Measurements from ENCODE around the gene ICAM5. TPM values are rescaled to one million over a fixed set of nuclear protein-coding genes. Genes with fewer than 3 reads are reported as not detected.

Gene ICAM5
- total RNA-seq, 1 experiment from 2014 or later, result 0.53 TPM

DNA sequence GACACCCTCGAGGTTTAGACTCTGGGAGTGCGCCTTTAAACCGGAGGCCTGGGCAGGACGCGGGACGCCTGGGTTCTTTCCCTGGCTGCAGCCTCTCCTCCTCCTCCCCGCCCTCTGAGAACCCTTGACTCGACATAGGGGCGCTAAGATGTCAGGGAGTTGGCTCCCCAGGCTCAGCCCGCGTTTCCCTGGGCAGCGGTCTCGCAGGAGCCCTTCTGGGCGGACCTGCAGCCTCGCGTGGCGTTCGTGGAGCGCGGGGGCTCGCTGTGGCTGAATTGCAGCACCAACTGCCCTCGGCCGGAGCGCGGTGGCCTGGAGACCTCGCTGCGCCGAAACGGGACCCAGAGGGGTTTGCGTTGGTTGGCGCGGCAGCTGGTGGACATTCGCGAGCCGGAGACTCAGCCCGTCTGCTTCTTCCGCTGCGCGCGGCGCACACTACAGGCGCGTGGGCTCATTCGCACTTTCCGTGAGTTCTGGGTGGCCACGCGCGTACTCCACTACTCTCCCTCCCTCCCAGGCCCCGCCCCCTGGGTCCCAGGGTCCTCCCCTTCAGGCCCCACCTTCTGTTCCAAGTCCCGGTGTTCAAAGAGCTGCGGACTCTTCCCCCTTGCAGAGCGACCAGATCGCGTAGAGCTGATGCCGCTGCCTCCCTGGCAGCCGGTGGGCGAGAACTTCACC lies 1.3 kb downstream of the ICAM5 start:
- peak; percentile 33 for DNase-seq (ENCODE audit: low spot score)

DNA sequence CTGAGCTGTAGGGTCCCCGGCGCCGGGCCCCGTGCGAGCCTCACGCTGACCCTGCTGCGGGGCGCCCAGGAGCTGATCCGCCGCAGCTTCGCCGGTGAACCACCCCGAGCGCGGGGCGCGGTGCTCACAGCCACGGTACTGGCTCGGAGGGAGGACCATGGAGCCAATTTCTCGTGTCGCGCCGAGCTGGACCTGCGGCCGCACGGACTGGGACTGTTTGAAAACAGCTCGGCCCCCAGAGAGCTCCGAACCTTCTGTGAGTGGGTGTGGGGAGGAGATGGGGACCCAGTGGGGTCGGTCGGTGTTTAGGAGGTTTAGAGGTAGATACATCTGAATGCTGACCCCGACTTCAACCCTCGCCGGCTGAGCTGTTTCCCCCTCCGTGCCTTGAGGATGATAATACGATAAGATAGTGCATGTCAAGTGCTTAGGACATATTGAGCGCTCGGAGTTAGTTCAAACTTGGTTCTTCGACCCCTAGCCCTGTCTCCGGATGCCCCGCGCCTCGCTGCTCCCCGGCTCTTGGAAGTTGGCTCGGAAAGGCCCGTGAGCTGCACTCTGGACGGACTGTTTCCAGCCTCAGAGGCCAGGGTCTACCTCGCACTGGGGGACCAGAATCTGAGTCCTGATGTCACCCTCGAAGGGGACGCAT lies 1.9 kb downstream of the ICAM5 start:
- no peak for DNase-seq (ENCODE audit: low spot score)

DNA sequence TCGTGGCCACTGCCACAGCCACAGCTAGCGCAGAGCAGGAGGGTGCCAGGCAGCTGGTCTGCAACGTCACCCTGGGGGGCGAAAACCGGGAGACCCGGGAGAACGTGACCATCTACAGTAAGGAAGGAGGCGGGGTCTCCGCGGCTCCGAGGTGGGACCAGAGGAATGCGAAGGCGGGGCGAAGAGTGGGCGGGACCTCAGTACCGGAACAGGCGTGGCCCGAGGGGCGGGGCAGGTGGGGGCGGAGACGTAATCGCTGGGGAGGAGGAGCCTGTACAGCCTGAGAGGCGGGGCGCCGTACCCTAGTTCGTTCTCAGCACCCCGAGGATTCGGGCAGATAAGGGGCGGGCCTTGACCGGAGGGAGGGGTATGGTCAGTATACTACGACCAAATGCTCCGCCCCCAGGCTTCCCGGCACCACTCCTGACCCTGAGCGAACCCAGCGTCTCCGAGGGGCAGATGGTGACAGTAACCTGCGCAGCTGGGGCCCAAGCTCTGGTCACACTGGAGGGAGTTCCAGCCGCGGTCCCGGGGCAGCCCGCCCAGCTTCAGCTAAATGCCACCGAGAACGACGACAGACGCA lies 2.5 kb downstream of the ICAM5 start:
- peak; percentile 33 for DNase-seq (ENCODE audit: low spot score)

DNA sequence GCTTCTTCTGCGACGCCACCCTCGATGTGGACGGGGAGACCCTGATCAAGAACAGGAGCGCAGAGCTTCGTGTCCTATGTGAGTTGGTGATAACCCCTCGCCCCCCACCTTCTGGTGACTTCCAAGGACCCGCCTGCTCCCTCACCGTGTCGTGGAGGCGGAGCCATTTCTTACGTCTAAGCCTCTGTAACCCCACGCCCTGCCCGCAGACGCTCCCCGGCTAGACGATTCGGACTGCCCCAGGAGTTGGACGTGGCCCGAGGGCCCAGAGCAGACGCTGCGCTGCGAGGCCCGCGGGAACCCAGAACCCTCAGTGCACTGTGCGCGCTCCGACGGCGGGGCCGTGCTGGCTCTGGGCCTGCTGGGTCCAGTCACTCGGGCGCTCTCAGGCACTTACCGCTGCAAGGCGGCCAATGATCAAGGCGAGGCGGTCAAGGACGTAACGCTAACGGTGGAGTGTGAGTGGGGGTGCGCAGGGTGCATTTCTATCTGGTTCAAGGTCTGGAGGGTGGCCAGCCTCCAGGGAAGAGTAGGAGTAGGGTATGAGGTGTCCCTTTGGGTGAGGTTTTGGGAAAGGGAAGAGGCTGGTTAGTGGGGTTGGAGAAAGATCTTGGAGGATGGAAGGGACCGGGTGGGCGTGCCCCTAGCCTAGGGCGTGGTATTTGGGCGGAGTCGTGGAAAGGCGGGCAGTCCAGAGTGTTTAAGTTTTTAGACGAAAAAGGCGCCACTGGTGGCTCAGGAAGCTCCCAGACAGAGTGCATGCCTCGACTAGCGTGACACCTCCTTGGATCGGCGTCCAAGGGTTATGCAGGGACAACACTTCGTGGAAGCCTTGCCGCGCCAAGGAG lies 3.3 kb downstream of the ICAM5 start:
- DNase-seq (ENCODE audit: low spot score), result no peak

DNA sequence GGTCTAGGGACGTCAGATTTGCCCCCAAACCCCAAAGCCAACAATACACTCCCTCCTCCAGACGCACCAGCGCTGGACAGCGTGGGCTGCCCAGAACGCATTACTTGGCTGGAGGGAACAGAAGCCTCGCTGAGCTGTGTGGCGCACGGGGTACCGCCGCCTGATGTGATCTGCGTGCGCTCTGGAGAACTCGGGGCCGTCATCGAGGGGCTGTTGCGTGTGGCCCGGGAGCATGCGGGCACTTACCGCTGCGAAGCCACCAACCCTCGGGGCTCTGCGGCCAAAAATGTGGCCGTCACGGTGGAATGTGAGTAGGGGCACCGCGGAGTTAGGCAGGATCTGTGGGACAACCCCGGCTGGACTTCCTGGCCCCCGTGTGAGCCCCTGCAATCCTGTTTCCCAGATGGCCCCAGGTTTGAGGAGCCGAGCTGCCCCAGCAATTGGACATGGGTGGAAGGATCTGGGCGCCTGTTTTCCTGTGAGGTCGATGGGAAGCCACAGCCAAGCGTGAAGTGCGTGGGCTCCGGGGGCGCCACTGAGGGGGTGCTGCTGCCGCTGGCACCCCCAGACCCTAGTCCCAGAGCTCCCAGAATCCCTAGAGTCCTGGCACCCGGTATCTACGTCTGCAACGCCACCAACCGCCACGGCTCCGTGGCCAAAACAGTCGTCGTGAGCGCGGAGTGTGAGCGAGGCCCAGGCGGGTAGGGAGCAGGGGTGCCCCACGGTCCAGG lies 4.0 kb downstream of the ICAM5 start:
- no peak for DNase-seq (ENCODE audit: low spot score)

DNA sequence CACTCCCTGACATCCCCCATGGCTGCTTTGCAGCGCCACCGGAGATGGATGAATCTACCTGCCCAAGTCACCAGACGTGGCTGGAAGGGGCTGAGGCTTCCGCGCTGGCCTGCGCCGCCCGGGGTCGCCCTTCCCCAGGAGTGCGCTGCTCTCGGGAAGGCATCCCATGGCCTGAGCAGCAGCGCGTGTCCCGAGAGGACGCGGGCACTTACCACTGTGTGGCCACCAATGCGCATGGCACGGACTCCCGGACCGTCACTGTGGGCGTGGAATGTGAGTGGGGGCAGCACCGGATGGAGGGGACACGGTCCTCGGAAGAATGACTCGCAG lies 4.6 kb downstream of the ICAM5 start:
- DNase-seq (ENCODE audit: low spot score), result no peak

DNA sequence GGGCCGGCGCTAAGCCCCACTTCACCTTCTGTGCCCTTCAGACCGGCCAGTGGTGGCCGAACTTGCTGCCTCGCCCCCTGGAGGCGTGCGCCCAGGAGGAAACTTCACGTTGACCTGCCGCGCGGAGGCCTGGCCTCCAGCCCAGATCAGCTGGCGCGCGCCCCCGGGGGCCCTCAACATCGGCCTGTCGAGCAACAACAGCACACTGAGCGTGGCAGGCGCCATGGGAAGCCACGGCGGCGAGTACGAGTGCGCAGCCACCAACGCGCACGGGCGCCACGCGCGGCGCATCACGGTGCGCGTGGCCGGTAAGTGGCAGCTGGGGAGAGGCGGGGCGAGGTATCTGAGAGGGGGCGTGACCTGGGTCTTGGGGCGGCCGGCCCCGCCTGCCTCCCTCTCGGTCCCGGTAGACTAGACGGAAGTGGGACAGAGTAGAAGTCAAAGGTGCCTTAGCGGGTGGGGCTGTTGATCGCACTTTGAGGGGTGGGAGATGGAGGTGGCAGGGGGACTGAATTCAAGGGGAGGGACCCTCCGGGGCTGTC lies 5.6 kb downstream of the ICAM5 start:
- no peak for DNase-seq (ENCODE audit: low spot score)

DNA sequence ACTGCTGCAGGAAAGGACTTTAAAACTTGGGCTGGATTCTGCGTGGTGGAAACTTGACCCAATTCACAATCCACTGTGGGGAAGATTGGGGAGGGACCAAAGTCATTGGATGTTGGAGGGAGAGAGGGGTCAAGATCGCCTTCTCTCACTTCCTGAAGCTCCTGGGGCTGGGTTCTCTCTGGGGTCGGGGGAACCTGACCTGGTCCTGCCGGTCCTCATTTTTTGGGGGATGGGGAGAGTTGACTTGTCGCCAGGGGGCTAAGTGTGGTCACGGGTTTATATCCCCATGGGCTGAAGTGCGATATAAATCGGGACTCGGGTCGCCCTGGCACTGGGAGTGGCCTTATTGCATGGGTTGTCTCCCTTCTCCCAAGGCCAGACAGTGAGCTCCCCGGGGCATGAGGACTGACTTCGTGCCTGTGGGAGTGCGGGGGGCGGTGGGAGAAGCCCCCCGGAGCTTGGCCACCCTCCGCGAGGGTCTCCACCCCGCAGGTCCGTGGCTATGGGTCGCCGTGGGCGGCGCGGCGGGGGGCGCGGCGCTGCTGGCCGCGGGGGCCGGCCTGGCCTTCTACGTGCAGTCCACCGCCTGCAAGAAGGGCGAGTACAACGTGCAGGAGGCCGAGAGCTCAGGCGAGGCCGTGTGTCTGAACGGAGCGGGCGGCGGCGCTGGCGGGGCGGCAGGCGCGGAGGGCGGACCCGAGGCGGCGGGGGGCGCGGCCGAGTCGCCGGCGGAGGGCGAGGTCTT lies 6.3 kb downstream of the ICAM5 start:
- no peak for DNase-seq (ENCODE audit: low spot score)

DNA sequence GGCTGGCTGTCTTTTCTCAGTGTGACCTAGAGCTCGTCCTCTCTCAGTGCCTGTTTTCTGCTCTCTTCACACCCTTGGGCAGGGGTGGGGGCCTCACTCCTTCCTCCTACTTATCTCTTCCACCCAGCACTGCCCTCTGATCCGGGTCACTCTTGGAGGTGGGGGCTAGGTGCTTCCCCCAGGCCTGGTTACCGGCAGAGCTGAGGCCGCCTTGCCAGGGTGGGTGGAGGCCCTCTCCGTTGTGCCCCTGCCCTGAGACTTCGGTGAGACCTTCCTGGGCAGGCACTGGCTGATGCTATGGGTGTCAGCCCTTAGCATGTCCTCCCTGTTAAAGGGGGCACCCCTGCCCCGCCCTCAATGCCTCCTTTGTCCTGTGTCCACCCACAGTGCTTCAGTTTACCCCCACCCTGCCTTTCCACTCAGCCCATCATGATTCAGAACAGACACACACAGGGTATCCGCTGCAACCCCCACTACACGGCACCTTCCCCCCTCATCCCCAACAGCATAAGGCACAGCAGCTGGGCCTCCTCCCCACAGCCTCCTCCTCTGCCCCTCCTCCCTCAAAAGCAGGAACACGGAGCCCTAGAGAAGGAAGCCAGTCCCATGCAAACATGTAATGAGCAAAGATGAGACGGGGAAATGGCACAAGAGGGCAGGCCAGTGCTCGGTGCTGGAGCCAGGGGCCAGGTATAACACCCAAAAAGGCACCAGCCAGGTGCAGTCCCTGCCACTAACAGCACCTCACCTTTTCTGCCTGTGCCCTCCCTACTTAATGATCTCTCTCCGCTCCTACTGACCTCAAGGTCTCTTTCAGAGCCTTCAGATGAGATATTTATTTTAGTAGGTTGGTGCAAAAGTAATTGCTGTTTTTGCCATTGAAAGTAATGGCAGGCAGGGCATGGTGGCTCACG lies 10.1 kb downstream of the ICAM5 start:
- DNase-seq (ENCODE audit: low spot score), result no peak

DNA sequence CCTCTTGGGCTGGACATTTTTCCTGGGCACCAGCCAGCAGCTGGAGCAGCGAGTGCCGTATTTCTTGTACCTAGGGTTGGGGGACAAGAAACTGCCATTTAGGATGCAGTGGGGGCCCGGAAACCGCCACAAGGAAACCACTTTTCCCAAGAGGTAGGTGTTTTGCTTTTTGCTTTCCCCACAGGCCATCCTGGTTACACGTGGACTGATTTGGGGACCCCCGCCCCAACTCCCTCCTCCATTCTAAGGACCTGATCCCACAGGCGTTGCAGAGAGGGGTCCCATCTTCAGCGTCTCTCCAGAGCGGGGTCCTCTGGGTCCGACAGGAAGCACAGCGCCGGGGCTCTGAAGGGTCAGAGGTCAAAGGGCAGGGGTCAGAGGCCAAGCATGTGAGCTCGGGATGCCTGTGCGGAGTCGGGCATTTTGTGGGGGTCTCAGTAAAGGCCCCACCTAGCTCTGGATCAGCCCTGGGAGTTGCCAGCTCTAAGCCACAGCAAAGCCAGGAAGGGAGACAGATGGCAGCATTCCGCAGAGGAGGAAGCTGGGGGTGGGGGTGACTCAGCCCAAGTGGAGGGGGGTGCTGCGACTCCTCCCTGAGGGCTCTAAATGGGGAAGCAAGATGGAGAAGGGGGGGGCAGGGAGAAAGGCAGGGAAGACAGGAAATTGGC lies 15.5 kb downstream of the ICAM5 start:
- peak; percentile 62 for DNase-seq (ENCODE audit: low spot score)

DNA sequence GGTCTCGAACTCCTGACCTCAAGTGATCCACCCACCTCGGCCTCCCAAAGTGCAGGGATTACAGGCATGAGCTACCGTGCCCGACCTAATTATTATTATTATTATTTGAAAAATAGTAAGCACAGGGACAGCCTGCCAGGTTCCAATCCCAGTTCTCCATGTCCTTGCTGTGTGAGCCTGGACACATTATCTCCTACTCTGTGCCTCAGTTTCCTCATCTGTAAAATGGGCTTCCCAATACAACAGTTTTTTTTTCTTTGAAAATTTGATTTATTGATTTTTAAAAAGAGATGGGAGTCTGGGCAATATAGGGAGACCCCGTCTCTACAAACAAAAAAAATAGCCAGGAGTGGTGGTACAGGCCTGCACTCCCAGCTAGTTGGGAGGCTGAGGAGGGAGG lies 16.6 kb downstream of the ICAM5 start:
- no peak for DNase-seq (ENCODE audit: low spot score)

DNA sequence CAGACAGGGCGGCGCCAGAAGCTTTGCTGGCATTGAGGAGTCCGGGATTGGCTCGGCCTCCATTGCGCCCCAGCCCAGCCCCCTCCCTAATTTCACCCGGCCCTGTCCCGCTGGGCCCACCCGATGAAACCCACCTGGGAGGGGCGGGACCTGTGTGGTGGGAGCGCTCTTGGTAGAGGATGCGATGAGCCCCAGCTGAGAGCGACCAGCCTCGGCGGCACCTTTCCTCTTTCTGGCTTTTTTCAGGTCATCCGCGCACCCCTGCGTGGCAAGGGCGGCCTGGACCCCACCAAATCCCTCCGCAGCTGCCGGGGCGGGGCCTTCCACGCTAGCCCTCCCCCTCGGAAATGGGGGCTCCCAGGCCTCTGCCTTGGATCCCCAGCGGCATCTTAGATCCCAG lies 19.7 kb downstream of the ICAM5 start, which contains the start of gene ZGLP1:
TSS of gene ZGLP1 (minus strand) at position 393 of the 400 bp plus-strand sequence.
- DNase-seq (ENCODE audit: low spot score), result no peak

DNA sequence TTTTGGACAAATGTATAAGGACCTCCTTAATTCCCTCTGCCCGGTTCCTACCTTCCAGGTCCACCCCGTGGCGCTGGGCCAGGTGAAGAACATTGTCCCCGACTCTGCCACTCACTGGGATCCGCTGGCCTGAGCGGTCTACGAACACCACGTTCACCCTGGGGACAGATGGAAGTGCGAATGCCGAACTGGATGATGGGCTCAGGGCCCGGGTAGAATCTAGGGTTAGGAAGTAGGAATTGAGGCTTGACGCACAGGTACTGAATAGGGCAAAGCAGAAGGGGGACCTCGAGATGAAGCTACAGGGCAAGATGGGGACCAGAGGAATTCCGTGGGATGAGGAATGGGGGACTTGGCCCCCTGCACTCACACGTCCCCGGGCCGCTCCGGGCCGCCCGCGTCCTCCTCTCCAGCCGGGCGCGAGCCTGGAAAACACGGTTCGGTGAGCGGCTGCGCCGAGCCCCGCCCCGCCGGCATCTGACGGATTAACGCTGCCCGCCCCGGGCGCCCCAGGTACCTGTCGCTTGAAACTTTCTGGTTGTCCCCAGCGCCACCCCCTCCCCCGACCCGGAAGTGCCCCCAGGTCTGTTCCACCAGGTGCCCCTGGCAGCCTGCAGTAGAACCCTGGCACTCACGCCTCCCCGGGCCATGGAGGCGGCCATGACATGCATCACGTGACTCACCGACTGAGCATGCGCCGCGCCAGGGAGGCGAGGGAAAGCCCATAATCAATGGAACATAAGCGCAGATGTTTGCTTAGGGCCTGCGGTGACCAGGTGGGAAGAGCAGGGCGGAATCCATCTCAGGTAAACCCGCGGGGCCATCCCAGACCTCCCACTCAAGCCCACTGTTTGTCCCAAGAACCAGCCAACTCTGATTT lies 25.8 kb downstream of the ICAM5 start, which contains the start of gene FDX2:
TSS of gene FDX2 (minus strand) at position 681 of the 880 bp plus-strand sequence. CDS start at position 662, 19 bp downstream.
- peak; percentile 68 for DNase-seq (ENCODE audit: low spot score)

DNA sequence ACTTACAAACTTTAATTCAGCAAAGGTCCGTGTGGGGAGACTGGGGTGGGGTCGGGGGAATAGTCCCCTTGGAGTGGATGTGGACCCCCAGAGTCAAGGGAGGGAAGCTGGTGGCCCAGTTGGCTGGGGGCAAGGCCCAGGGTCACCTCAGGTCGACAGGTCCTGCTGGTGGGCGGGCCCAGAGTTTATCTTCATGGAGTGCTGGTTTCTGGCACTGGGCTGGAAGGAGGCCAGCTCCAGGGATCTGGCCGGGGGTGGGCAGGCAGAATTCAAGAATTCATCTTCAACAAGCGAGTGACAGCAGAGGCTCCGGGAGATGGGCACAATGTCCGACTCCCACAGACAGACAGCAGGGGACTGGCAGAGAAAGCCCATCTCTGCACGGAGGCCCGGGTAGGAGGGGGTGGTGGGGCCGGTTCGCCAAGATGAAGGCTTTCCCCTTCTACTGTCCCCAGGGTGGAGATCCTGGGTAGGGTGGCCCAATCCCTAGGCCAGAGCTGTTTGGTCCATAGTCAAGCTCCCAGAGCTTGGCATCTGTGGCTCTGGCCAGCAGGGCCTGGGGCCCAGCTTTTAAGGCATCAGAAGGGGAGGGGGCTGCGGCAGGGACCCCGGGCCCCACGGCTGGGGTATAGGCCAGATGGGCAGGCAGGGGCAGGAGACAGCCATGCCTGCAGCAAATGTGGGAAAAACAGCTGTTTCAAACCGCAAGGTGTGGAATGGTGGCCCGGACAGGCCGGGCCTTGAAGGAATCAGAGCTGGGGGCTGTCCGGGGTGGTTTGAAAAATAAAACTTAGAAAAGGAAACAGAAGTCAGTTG lies 26.7 kb downstream of the ICAM5 start:
- no peak for DNase-seq (ENCODE audit: low spot score)

DNA sequence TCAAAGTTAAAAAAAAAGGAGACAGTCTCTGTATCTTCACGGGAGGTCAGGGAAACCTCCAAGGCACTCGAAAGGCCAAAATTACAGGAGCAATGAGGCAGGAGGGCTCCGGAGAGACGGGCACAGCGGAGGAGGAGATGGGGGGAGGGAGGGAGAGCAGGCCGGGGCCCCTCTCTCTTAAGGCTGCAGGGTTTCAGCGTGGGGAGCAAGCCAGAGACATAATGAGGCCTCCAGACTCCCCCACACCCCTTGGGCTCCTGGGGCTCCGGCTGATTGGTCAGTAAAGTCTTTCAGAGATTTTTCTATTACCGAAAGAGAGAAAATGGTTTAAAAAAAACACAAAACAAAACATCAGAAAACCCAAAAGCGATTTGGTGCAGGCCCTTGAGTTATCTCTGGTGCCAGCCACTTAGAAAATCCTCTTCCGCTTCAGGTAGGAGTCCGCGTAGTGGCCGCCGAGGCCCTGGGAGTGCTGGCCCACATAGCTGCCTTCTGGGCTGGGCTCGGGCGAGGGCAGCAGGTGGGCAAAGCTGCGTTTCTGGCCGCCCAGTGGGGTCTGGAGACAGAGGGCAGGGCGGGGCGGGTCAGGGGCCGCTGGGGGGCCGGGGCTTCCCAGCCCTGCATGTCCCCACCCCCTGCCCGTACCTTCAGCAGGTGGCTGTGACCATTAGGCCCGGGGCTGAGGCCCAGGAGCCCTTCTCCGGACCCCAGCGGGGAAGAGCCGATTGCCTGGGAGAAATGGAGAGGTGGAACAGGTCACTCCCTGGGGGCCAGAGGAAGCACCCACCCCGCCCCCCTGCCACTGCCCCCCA lies 27.5 kb downstream of the ICAM5 start:
- no peak for DNase-seq (ENCODE audit: low spot score)

DNA sequence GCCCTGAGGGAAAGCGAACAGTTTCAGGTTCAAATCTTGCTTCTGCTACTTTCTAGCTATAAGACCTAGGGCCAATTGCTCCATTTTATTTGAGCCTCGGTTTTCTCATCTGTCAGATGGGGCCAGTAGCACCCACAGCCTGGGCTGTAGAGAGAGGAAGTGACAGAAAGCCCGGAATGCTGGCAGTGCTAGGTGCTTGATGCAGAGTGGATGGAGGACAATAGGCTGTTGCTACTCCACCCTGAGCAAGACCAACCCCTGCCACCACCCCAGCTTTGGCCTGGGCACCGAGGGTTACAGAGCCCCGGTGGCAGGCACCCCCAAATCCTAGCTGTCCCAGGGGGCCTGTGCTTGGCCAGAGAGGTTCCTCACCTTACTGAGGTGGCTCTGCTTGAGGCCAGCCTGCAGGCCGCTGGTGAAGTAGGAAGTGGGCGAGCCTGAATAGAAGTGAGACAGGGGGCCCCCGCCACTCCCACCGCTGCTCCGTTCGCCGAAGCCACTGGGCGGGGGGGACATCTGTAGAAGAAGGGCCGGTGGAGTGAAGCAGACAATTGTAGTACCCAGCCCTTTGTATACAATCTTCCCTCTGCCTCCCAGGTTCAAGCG lies 28.2 kb downstream of the ICAM5 start:
- no peak for DNase-seq (ENCODE audit: low spot score)

Measured in A172 (cell line).